Epidermal melanocyte (primary cell): Measurements from ENCODE around the gene LMOD1.
"Not testable (repeated sequence)": the region's sequence is repeated elsewhere in the genome, so short reads cannot be mapped to it uniquely, and the experiment has no call there.

Source experiments
- DNase-seq: peaks from one replicate; pipeline ENCODE4 v3.0.0; 2011; ENCODE audit warnings: low spot score; ENCODE audit not compliant: insufficient read length

The LMOD1 gene

DNA sequence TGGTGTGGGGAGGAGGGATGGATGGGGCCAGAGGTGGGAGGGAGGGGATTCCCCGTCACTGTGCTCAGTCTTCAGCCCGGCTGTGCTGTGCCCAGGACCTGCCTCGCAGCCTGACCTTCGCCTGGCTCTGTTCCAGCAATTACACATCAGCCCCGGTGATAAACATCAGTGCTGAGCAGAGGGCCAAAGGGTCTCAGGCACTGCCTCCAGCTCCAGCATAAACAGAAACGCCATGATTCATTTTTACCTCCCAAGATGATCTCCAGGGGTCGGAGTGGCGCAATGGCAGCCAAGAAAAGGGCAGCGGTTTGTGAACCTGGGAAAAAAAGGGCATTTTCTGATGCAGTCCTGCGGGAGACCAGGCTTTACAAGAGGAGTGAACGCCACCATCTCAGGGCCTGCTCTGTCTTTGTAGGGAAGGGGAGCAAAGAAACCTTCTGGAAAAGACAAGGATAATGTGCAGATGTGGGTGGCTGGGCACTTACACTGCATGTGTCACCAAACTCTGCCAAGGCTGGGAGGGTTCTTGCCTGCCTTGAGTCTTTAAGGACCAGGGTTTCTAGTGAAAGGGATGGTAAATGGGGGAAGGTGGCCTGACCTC lies 29.6 kb downstream of the LMOD1 start:
- DNase-seq = no peak

DNA sequence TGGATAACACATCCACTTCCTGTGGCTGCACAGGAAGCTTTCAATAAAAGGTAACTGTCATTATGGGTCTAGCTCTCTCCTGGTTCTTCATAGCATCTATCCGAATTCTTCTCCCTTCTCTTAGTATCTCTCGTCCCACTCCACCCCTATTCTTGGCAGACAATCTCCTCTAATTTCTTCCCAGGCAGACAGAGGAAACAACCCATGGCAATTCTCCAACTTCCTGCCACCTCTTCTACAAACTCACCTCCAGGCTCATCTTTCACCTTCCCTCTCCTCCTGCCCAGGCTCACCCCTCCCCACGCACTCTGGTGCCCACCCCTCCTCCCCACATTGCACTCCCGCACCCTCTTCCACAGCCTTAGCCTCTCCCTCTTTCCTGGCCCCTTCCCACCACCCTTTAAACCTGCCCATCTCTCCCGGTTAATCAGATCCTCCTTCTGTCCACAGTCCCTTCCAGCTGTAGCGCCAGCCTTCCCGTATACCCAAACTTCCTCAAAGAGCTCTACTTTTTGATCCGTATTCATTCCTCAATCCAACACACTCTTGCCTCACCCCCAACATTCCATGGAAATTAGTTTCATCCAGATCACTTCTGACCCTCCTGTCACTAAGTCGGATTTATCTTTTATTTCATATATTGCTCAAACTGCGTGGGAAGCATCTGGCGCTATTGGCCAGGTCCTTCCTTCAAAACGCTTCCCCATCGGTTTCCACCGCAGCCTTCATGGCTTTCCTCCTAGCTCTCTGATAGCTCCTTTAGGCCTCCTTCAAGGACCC lies 31.7 kb downstream of the LMOD1 start:
- DNase-seq = no peak

DNA sequence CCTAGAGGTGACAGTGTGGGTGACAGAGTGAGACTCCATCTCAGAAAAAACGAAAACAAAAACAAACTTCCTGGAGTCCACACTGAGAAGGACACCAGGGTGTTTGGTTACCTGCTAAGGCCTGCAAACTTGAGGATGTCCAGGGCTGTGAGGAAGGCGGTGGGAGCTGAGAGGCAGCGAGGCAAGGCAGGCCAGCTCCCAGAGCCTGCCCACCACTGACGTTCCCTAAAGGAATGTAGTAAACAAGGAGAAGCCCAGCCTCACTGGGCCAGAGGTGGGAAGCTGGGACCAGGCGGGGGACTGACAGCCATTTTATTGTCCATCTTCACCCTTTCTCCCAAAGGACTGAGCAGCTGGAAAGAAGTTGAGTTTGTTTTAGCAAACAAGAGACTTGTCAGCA lies 33.5 kb downstream of the LMOD1 start:
- no peak for DNase-seq

DNA sequence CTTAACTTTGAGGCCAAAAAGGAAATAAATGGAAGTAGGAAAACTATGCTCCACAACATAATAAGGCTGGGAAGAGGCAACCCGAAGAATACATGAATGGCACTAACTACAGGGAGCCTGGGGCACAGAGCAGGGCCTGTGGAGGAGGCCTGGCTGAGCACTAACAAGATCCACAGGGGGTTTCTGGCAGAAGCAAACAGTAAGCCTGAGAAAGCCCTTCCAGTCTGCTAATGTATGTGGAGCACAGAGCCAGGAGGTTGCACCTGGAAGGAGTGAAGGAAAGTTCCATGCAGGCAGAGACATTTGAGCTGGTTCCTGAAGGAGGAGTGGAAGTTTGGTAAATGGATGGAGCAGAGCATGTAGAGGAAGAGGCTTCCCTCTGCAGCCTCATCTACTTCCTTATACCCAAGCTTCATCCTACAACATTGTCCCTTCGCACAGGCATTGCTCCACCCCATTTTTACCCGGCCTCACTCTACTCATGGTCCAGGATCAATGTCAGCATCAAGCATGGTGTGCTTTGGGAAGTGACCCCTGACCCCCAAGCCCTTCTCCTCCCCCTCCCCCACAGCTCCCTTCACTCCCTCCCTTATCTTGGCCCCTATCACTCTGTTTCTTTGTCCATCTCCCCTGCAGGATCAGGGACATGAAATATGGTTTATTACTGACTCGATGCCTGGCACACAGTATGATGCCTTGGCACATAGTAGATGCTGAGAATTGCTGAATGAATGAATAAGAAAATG lies 34.3 kb downstream of the LMOD1 start:
- no peak for DNase-seq

DNA sequence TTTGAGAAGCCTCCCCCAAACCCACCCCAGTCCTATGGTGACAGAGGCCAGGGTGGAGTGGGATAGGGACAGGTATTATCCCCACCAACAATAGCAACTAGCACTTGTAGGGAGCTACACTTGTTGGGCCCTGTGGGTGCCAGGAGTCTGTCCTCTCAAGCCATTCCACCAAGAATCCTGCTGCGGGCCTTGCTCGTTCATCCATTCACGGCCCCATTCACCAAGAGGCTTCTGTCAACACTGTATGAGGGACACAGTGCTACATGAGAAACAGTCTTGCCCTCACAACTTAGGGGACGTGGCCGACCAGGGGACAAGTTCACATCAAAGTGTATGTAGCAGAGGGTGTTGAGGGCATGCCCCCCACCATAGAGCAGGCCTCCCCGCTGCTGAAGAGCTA lies 38.7 kb downstream of the LMOD1 start:
- DNase-seq = no peak

DNA sequence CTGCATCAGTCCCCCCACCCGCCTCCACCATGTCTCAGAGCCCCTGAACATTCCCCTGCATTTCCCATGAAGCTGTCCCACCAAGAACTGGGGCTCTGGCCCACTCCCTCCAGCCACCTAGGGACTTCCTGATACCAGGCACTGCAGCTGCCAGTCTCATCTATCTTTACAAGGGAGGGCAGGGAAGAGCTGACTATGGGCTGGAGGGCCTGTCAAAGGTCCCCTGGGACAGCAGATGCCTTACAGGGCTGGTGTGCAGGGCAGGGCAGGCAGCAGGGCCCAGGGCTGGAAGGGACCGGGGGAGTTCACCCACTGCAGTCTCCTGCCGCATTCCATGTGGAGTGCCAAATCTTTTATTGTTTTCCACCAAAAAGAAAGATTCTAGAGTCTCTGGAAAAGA lies 40.0 kb downstream of the LMOD1 start:
- DNase-seq = no peak

DNA sequence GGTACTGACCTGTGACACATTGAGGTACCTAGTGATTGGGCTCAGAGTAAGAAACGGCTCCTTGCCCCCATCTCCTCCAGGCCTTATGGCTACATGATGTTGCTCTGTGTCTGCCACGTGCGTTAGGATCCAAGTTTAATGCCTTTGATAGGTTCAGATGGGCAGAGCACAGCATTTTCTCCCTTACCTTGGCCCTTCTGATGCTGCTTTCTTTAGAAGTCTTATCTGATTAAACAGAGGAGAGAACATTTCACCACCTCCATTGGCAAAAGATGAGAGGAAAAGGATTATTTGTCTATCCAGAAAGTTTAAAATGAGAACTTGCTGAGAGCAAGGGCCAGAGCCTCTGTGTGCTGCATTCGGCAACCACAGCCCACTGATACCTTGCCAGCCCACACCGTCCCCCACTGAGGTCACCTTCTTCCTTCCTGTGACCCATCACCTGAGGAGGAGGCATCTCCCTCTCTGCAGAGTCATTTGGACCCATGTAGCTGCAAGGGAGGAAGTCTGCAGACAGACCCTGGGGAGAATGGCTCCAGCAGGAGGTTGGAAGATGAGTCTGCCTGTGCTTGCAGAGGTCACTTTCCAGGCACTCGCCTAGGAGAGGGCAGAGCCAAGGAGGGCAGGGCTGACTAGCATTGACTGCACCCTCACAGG lies 41.0 kb downstream of the LMOD1 start:
- DNase-seq = no peak

DNA sequence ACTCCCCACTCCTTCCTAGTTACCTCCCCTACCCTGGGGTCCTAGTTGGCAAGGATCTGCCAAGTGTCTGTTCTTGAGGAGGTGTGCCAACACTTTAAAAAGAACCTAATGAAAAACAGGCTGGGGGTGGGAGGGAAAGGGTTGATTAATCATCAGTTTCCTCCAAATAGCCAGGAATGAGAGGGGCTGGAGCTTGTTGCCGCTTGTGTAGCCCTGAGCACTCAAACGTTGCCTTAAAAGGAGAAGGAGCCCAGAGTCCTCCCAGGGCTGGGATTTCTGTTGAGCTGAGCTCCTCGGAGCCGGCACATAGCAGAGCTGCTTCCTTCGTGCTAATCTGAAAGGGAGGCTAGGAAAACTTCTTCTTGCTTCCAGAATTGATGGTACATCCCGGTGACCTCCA lies 41.8 kb downstream of the LMOD1 start:
- DNase-seq = peak; percentile 70

DNA sequence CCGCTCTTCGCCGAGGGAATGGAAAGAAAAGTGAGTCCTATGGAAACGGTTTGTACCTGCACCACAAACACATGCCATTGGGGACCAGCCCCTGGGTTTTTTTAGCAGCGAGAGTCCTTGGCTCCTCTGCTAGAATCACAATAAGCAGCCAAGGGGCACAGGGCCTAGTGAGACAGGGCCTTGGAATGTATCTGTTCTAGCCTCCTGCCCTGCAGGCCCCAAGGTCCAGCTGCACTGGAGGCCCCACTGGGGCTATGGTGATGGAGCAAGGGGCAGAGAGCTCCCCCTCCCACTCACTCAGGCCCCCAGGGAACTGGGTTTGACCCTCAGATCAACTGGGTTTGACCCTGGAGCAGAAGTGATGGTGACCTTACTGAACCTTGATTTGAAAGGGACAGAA lies 43.2 kb downstream of the LMOD1 start:
- no peak for DNase-seq

DNA sequence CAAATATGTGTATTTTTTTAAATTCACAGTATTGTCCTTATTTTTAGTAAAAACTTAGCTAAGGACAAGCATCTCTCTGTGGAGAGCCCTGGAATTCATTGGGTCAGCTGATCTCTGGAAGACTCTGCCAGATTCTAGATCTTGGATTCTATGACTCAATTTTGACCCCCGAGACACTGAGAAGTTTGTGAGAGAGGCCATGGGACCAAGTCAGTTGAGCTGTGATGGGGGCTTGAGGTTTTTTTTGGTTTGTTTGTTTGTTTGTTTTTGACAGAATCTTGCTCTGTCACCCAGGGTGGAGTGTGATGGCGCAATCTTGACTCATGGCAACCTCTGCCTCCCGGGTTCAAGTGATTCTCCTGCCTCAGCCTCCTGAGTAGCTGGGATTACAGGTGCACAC lies 44.1 kb downstream of the LMOD1 start:
- no peak for DNase-seq

DNA sequence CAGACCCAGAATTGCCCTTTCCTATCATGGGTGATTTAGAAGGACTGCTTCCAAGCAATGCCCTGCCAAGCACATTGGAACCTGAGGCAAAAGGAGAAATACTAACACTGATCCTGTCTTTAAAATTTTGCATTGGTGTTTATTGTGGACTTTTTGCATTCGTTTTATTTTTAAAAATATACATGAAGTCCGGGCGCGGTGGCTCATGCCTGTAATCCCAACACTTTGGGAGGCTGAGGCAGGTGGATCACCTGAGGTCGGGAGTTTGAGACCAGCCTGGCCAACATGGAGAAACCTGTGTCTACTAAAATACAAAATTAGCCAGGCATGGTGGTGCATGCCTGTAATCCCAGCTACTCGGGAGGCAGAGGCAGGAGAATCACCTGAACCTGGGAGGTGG lies 45.3 kb downstream of the LMOD1 start:
- DNase-seq = not testable (repeated sequence)

DNA sequence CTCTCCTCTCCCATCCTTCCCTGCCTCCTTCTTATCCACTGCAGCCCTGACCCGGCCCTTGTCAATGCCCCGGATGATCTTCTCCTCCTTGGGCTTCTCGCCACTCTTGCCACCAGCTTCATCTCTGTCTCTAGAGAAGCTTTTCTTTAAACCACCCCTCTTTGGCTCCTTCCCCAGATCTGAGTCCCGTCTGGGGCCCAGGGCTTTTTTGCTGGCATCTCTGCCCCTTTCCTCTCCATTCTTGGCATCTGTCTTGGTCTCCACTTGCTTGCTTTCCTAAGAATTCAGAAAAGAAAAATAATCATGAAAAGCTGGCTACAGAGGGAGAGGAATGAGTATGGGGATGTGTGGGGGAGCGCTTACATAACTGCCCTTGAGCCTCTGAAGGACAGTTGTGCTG lies 45.9 kb downstream of the LMOD1 start:
- DNase-seq = no peak

DNA sequence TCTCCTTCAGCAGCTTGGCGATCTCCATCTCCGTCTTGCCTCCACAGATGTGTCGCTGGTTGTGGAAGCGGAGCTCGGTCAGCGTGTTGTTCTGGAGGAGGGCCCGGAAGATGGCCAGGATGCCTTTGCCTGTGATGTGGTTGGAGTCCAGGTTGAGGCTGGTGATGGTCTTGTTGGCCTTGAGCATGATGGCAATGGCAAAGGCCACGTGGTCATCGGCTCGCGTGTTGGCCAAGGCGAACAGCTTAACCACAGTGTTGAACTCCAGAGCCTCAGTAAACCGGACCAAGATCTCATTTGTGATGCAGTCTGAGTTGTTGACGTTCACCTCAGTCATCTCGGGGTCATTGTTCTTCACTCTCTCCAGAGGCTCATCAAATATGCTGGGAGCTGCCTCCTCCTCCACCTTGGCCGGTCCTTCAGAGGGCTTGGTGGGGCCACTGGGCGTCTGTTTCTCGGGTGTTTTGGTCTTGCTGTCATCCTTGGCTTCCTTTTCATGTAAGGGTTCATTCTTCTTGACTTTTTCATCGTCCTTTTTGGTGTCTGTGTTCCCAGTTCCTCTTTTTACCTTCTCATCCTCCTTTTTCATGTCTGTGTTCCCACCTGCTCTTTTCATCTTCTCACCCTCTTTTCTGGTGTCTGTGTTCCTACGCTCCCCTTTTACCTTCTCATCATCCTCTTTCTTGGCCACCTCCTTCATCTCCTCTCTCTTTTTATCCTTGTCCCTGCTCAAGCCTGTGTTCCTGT lies 46.5 kb downstream of the LMOD1 start:
- no peak for DNase-seq

DNA sequence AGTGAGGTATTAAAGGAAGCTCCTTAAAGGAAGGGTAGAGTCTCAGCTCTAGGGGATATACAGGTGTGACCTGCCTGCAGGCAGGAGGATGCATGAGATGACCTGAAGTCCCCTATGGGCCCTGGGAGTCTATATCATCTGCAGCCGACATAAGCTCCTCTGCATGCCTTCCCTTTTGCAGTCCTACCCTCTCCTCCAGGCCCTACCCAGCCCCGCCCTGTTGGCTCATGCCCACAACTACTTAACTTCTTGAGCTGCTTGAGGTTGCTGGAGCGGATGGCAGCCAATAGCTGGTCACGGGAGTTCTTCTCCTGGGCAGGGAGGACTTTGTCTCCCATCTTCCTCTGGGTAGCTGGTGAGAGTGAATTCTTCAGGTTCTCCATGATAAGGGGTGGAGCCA lies 47.4 kb downstream of the LMOD1 start:
- no peak for DNase-seq

DNA sequence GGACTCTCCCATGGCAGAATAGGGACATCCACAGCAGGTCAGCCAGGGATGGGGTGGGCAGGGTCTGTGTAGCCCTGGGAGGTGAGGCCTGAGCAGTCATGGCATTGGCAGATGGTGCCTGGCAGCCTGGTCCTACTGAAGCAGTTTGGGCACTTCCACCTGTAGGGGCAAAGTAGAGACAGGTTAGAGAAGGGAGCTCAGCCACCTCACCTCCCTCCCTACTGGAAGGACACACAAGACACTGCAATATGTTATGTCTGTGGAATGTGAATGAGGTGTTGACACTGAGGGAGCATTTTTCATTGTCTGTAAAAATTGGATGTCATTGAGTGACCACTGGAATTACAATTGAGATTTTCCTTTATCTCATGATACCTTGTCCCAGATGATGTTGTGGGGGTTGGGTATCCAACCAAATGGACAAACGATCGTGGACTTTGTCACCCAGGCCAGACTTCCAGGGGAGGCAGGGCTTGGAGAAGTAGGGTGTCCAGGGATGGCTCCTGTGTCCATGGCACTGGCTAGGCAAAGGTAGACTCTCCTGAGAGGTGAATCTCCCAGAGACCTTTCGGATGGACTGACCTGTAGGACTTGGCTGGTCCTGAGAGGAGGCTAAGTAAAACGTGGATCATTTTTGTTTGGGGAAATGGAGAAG lies 48.0 kb downstream of the LMOD1 start:
- no peak for DNase-seq

DNA sequence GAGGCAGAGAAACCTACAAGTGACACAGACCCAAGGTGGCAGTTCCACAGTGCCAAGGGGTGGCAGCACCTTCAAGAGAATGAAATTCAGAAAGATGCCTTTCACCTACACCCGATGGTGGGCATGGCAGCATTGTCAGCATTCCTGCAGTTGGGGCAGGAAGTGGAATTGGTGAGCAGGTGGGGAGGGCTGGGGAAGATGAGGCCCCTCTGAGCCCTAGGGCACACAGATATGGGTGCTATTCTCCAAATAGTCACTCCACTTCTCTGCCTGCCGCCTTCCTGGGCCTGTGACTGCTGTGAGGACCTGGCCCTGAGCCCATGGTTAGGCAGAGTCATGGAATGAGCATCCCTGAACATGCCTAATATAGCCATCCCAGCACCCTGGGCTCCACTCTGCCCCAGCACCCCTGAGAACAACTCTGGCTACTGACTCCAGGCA lies 49.4 kb downstream of the LMOD1 start:
- DNase-seq = no peak

DNA sequence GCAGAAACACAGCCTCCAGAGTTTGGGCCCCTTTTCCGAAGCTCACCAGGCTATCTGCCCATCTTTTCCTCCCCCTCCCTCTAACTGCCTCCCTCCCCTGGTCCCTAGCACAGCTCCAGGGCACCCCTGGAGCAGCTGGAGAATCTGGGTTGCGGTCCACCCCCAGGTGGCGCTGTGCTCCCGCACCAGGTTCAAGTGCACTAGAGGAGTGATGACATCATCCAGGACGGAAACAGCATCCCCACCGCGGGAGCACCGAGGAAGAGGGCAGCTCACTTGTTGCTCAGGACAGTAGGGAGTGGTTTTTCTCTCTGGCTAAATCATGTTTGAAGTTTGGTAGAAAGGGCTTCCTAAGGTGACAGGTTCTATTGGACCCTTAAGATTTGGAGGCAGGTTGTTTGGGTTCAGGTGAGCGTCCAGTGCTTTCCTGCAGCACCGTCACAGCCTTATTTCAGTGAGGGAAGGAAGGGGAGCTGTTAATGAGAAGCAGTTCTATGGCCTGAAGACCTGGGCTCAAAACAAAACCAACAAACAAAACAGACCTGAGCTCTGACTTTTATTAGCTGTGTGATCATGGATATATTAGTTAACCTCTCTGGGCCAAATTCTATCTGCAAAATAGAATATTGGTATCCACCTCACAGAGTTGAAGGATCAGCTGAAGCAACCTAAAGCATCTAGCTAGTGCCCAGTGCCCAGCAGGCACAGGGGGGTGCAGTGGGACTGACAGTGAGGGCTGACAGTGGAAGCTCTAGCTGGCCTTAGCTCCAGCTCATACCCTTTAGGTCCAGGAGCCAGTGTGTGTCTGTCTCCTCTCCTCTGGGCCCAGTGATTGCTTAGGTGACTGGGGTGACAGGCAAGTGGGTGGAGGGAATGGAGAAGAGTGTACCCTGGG lies 50.2 kb downstream of the LMOD1 start:
- peak; percentile 83 for DNase-seq

DNA sequence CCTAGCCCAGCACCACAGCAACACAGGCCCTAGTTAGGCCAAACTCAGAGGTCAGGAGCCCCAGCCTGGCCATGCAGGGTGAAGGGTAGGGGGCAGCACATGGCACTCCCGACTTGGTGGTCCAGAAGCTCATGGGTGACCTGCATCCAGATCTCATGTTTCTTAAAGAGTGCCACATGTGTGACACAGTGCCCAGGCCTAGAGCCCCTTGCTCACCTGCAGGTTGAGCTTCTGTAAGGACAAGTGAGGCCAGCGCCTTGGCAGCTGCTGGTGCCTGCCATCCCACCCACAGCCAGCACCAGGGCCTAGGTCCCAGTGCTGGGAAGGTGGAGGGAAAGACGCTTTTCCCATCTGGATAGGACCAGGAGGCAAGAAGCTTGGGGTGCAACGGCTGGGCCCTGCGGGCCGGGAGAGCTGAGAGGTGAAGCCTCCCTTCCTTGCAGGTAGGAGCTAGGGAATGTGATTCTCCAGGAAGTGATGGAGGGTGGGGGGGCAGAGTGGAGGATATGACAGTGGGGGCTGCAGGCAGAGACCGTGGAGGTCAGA lies 51.2 kb downstream of the LMOD1 start:
- no peak for DNase-seq

DNA sequence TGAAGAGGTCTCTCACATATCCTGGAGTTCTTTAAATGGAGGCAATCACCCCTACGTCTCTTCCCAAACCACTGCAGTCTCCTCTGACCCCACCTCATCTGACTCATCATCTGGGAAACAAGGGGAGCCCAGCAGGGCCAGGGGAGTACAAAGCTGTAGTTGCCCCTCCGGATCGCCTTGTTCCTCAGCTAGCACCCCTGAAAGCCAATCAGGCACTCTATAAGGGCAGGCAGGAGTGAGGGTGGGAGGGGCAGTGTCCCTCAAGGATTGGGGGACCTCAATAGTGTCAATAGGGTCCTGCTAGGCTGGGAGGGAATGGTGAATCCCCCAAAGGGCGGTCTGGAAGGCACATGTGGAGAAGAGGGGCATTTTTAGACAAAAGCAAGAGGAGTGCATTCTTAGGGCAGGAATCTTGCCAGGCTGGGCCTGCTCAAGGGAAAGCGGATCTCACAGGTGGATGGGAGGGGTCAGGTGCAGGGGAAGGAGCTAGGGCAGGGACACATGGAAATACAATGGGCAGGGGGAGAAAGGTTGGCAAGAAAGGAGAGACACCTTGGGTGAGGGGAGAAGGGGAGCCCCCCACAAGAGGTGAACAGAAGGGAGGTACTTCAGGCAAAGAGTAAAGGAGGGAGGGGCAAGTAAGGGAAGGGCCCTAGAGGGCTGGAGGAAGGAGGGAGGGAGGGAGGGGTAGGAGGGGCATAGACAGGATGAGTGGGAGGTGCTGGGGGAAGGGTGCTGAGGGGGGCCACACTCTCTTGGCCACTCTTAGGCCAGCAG lies 51.8 kb downstream of the LMOD1 start:
- no peak for DNase-seq
